Measurements from ENCODE around the gene RAB8B. TPM values are rescaled to one million over a fixed set of nuclear protein-coding genes. Genes with fewer than 3 reads are reported as not detected.

Gene RAB8B
- total RNA-seq, 1 experiment from 2014 or later: 16.0 TPM

DNA sequence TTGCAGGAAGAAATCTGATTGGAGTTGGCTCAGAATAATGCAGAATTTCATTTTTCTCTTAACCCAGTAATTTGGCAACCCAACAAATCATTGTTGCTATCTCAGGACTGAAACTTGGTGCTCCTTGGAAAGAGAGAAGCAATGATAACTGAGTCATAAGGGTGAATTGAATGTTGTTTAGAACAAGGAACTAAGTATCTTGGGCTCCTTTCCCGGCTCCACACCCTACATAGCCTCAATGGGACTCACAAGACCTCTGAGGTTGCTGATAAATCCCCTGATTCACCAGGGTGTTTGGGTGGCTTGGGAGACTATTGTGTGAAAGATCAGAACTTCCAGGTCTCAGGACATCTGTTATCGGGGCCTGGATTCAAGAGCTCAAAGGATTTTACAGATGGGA, 7.8 kb upstream of the RAB8B start:
- intact Hi-C loops (cut with micrococcal nuclease; ENCODE audit: unreplicated experiment): no loop called here
- no peak for DNase-seq
- no peaks in the 10 kb centered on the region for H3K27me3 Mint-ChIP-seq (ENCODE audit: unreplicated experiment)
- H3K27ac Mint-ChIP-seq (ENCODE audit: unreplicated experiment): no peak overlapping the region
- H3K4me1 Mint-ChIP-seq (ENCODE audit: low read depth, unreplicated experiment): peaks cover 8% of the 10 kb centered on the region
- TF ChIP-seq CTCF (IDR thresholded peaks at IDR 0.05; ENCODE audit: unreplicated experiment): no peak
- H3K36me3 Mint-ChIP-seq (ENCODE audit: insufficient read depth, unreplicated experiment): no peaks in the 10 kb centered on the region
- no TSS peak for BruUV-seq (replicated peaks)
- no peak overlapping the region for H3K4me3 Mint-ChIP-seq (ENCODE audit: low read depth, unreplicated experiment)
- H3K9me3 Mint-ChIP-seq (ENCODE audit: low read depth, unreplicated experiment): no peaks in the 10 kb centered on the region
- CTCF ChIA-PET: no interaction called here

DNA sequence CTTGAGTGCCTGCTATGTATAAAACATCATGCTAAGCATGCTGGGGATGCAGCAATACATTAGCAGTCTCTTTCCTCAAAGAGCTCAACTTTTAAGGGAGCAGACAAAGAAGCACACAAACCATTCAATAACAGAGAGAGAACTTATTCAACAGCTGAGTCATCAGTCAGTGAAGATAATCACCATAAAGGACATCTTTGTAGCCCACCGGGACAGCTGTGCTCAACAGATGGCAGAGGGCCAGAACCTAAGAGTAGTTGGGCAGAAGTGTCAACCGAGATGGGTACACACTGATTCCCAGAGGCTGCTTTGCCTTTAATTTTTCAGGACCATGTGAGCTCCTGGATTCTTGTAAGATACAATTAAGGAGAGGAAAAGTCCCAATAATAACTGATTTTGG, 4.2 kb upstream of the RAB8B start:
- no peaks in the 10 kb centered on the region for H3K9me3 Mint-ChIP-seq (ENCODE audit: low read depth, unreplicated experiment)
- no TSS peak for BruUV-seq (replicated peaks)
- H3K27ac Mint-ChIP-seq (ENCODE audit: unreplicated experiment): no peak overlapping the region
- no peak overlapping the region for H3K4me3 Mint-ChIP-seq (ENCODE audit: low read depth, unreplicated experiment)
- TF ChIP-seq CTCF (IDR thresholded peaks at IDR 0.05; ENCODE audit: unreplicated experiment): no peak
- peaks cover 7% of the 10 kb centered on the region for H3K27me3 Mint-ChIP-seq (ENCODE audit: unreplicated experiment)
- intact Hi-C loops (cut with micrococcal nuclease; ENCODE audit: unreplicated experiment): no loop called here
- CTCF ChIA-PET: interaction anchor here (0.6 kb wide), 1 partner anchor 263 kb away, joined by 3 read pairs; no protein-coding TSS in a partner anchor
- DNase-seq: no peak
- H3K36me3 Mint-ChIP-seq (ENCODE audit: insufficient read depth, unreplicated experiment): peaks cover 17% of the 10 kb centered on the region
- H3K4me1 Mint-ChIP-seq (ENCODE audit: low read depth, unreplicated experiment): peaks cover 9% of the 10 kb centered on the region

GRCh38 chr15:63186065-63186464, 3.3 kb upstream of the RAB8B start:
- peaks cover 18% of the 10 kb centered on the region for H3K4me1 Mint-ChIP-seq (ENCODE audit: low read depth, unreplicated experiment)
- BruUV-seq (replicated peaks): no TSS peak
- no peaks in the 10 kb centered on the region for H3K9me3 Mint-ChIP-seq (ENCODE audit: low read depth, unreplicated experiment)
- no peak for TF ChIP-seq CTCF (IDR thresholded peaks at IDR 0.05; ENCODE audit: unreplicated experiment)
- peaks cover 7% of the 10 kb centered on the region for H3K27me3 Mint-ChIP-seq (ENCODE audit: unreplicated experiment)
- CTCF ChIA-PET: no interaction called here
- peaks cover 19% of the 10 kb centered on the region for H3K36me3 Mint-ChIP-seq (ENCODE audit: insufficient read depth, unreplicated experiment)
- no peak overlapping the region for H3K4me3 Mint-ChIP-seq (ENCODE audit: low read depth, unreplicated experiment)
- DNase-seq: no peak
- H3K27ac Mint-ChIP-seq (ENCODE audit: unreplicated experiment): no peak overlapping the region
- intact Hi-C loops (cut with micrococcal nuclease; ENCODE audit: unreplicated experiment): no loop called here

DNA sequence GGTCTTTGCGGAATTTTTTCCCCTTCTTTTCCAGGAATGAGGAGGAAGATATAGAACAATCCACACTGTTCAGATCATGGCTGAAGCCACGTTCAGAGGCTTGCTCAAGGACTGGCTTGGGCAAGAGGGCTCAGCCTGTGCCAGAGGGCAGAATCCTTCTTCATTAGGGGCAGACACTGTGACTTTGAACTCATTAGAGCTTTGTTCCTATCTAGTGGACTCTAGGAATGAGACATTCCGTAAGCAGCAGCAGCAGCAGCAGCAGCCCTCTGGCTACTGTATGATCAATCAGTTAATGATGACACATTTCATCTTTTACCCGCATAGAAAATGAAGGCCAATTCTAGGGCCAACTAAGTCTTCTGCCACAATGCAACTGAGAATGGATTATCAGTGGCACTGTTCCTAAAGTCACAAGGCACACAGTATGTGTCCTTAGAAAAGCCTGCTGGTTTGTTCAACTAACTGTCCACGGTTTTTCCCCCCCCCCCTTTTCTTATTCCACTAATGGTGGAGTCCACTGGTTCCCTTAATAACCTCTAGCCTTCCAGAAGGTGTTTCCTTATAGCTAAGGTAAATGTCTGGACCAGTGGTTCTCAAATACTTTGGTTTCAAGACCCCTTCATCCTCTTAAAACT, 1.7 kb upstream of the RAB8B start:
- Mint-ChIP-seq H3K36me3 (ENCODE audit: insufficient read depth, unreplicated experiment) (peaks cover 19% of the 10 kb centered on the region), H3K27ac (ENCODE audit: unreplicated experiment) (no peak overlapping the region), H3K27me3 (ENCODE audit: unreplicated experiment) (peaks cover 7% of the 10 kb centered on the region), H3K4me1 (ENCODE audit: low read depth, unreplicated experiment) (peaks cover 28% of the 10 kb centered on the region), H3K9me3 (ENCODE audit: low read depth, unreplicated experiment) (no peaks in the 10 kb centered on the region), H3K4me3 (ENCODE audit: low read depth, unreplicated experiment) (no peak overlapping the region)
- no peak for TF ChIP-seq CTCF (IDR thresholded peaks at IDR 0.05; ENCODE audit: unreplicated experiment)
- CTCF ChIA-PET: no interaction called here
- intact Hi-C loops (cut with micrococcal nuclease; ENCODE audit: unreplicated experiment): no loop called here
- no peak for DNase-seq
- BruUV-seq (replicated peaks): no TSS peak
